HEK293T (cell line): ENCODE data around the gene SECISBP2.

Experiments
- CTCF ChIA-PET: fragments of 350-600 bp; formaldehyde crosslinking; extraction: SDS; loops from one replicate; lab custom pipeline; 2021; ENCODE audit warnings: antibody characterized with exemption, inconsistent platforms; lab: Yijun Ruan, JAX
- POLR2A ChIA-PET: fragments of 350-600 bp; formaldehyde crosslinking; extraction: SDS; loops from one replicate; lab custom pipeline; 2020; ENCODE audit warnings: antibody characterized with exemption, inconsistent platforms; lab: Yijun Ruan, JAX
- DNase-seq: peaks from one replicate; pipeline ENCODE4 v3.0.0; 2012; ENCODE audit warnings: mixed read lengths; ENCODE audit errors: extremely low spot score
- ARNT ChIP-seq: fragments of 450-650 bp; IDR thresholded peaks from 2 replicates; pipeline ENCODE4 v1.6.1; 2017; ENCODE audit warnings: mild to moderate bottlenecking
- BHLHE40 ChIP-seq: fragments of 450-650 bp; IDR thresholded peaks from 2 replicates; pipeline ENCODE4 v1.6.1; 2016; ENCODE audit warnings: mild to moderate bottlenecking, moderate library complexity, borderline replicate concordance
- CTBP1 ChIP-seq: fragments of 450-650 bp; IDR thresholded peaks from 2 replicates; pipeline ENCODE4 v1.6.1; 2016; ENCODE audit warnings: borderline replicate concordance
- ELF4 ChIP-seq: fragments of 450-650 bp; IDR thresholded peaks from 2 replicates; pipeline ENCODE4 v1.6.1; 2017; ENCODE audit warnings: antibody characterized with exemption
- FOXA1 ChIP-seq: fragments of 450-650 bp; IDR thresholded peaks from 2 replicates; pipeline ENCODE4 v1.6.1; 2016; ENCODE audit warnings: mild to moderate bottlenecking
- FOXK2 ChIP-seq: fragments of 450-650 bp; IDR thresholded peaks from 2 replicates; pipeline ENCODE4 v1.6.1; 2016; ENCODE audit warnings: mild to moderate bottlenecking
- FOXM1 ChIP-seq: fragments of 450-650 bp; IDR thresholded peaks from 2 replicates; pipeline ENCODE4 v1.6.1; 2017; ENCODE audit warnings: mild to moderate bottlenecking, borderline replicate concordance
- HDGF ChIP-seq: fragments of 450-650 bp; IDR thresholded peaks from 2 replicates; pipeline ENCODE4 v1.6.1; 2017; ENCODE audit warnings: antibody characterized with exemption, borderline replicate concordance
- L3MBTL2 ChIP-seq: fragments of 450-650 bp; conservative IDR thresholded peaks from 2 replicates; pipeline ENCODE4 v1.6.1; 2016; ENCODE audit warnings: mild to moderate bottlenecking
- LEF1 ChIP-seq: fragments of 450-650 bp; IDR thresholded peaks from 2 replicates; pipeline ENCODE4 v1.6.1; 2017; ENCODE audit warnings: mild to moderate bottlenecking, borderline replicate concordance
- NFRKB ChIP-seq: fragments of 450-650 bp; IDR thresholded peaks from 2 replicates; pipeline ENCODE4 v1.6.1; 2016; ENCODE audit warnings: mild to moderate bottlenecking, moderate library complexity
- SP1 ChIP-seq: fragments of 450-650 bp; IDR thresholded peaks from 2 replicates; pipeline ENCODE4 v1.6.1; 2017
- SUZ12 ChIP-seq: fragments of 450-650 bp; IDR thresholded peaks from 2 replicates; pipeline ENCODE4 v1.6.1; 2016; ENCODE audit warnings: mild to moderate bottlenecking
- TARDBP ChIP-seq: fragments of 450-650 bp; IDR thresholded peaks from 2 replicates; pipeline ENCODE4 v1.6.1; 2016
- ZNF384 ChIP-seq: fragments of 450-650 bp; IDR thresholded peaks from 2 replicates; pipeline ENCODE4 v1.6.1; 2016
- TF ChIP-seq, protein P1 (sequence below): fragments of 450-650 bp; IDR thresholded peaks from 2 replicates; pipeline ENCODE4 v1.6.1; 2016

Gene SECISBP2

GRCh38 chr9:89325733-89326132, 7.4 kb downstream of the SECISBP2 start:
- POLR2A ChIA-PET, result no interaction called here
- no peak for DNase-seq
- CTCF ChIA-PET, result no interaction called here
- TF ChIP-seq NFRKB, result no peak
- no peak for TF ChIP-seq ELF4
- no peak for TF ChIP-seq FOXK2
- no peak for TF ChIP-seq CTBP1
- TF ChIP-seq, protein P1, sequence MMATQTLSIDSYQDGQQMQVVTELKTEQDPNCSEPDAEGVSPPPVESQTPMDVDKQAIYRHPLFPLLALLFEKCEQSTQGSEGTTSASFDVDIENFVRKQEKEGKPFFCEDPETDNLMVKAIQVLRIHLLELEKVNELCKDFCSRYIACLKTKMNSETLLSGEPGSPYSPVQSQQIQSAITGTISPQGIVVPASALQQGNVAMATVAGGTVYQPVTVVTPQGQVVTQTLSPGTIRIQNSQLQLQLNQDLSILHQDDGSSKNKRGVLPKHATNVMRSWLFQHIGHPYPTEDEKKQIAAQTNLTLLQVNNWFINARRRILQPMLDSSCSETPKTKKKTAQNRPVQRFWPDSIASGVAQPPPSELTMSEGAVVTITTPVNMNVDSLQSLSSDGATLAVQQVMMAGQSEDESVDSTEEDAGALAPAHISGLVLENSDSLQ, result no peak
- TF ChIP-seq LEF1, result no peak
- no peak for TF ChIP-seq HDGF
- TF ChIP-seq BHLHE40, result no peak

- TF ChIP-seq HDGF (no peak), ARNT (no peak), LEF1 (no peak), NFRKB (no peak), FOXA1 (no peak), CTBP1 (no peak), TARDBP (no peak), SP1 (no peak), ELF4 (no peak), FOXK2 (no peak), SUZ12 (no peak), ZNF384 (no peak), BHLHE40 (no peak), L3MBTL2 (no peak)
- TF ChIP-seq, protein P1, result no peak
- POLR2A ChIA-PET, result no interaction called here
- DNase-seq, result no peak
- CTCF ChIA-PET, result no interaction called here
These were observed 9.8 kb downstream of the SECISBP2 start for GRCh38 chr9:89328064-89328463.

DNA sequence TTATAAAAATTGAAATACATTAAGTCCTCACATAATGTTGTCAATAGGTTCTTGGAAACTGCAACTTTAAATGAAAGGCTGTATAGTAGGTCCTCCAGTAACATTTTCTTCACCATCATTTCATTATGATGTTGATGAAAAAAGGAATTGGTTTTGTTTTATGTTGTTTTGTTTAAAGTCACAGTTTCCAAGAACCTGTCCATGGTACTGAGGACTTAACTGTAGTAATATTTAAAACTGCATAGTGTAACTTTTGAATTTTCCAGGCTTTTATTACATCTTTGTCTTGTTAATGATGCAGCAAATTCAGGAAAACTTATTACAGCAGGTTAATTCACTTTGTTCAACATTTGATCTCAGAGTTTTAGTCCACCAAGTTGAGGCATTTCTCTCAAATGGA, 11.6 kb downstream of the SECISBP2 start:
- no peak for DNase-seq
- TF ChIP-seq, protein P1, result no peak
- POLR2A ChIA-PET, result no interaction called here
- CTCF ChIA-PET, result no interaction called here

DNA sequence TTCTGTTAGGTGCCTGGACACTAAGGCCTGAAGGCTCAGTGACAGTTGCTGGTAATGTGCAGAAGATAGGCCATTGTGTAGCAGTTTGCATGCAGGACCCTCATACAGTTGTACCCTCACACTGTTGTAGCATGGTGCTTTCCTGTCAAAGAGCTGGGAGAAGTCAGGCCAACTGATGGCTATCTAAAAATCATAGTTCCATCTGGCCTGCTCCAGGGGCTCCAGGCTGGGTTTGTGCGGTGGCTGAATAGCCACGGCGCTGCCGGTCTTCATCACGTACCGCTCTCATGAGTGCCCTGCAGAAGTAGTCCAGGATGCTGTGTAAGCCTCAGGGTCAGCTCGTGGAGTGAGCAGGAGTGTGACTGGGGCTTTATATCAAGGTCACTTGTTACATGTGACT, 12.2 kb downstream of the SECISBP2 start:
- POLR2A ChIA-PET, result interaction anchor here (0.7 kb wide), 1 partner anchor 12 kb away, joined by 3 read pairs; the partner anchor contains the start of gene SECISBP2
- DNase-seq, result no peak
- TF ChIP-seq ZNF384, result no peak
- no peak for TF ChIP-seq FOXM1
- no peak for TF ChIP-seq L3MBTL2
- CTCF ChIA-PET, result no interaction called here

GRCh38 chr9:89339807-89340206, 21.5 kb downstream of the SECISBP2 start:
- TF ChIP-seq ELF4 (no peak), BHLHE40 (no peak), FOXK2 (no peak), HDGF (no peak), ZNF384 (no peak), LEF1 (no peak), CTBP1 (no peak), NFRKB (no peak), SUZ12 (no peak), FOXM1 (no peak), L3MBTL2 (no peak), ARNT (no peak), SP1 (no peak), FOXA1 (no peak), TARDBP (no peak)
- TF ChIP-seq, protein P1, result no peak
- no peak for DNase-seq
- ChIA-PET CTCF (interaction anchor here (0.7 kb wide), 1 partner anchor 36 kb away, joined by 6 read pairs; no protein-coding TSS in a partner anchor), POLR2A (no interaction called here)

GRCh38 chr9:89340332-89340731, 22.0 kb downstream of the SECISBP2 start:
- CTCF ChIA-PET, result no interaction called here
- TF ChIP-seq, protein P1, result no peak
- TF ChIP-seq LEF1 (no peak), HDGF (no peak)
- POLR2A ChIA-PET, result no interaction called here
- no peak for DNase-seq
